ENCODE data around the gene ACSM3.

GRCh38 chr16:20743591-20743990, 20.2 kb upstream of the ACSM3 start:
- TF ChIP-seq CTCF (IDR thresholded peaks at IDR 0.05 in 2 of 3, conservative IDR thresholded peaks at IDR 0.05 in 1 of 3; ENCODE audit: control insufficient read depth in 2 of 3, extremely low read depth in 1 of 3, insufficient read depth in 1 of 3, low read depth in 3 of 3, low read length in 3 of 3): no peak
- no peak for TF ChIP-seq RAD21 (IDR thresholded peaks at IDR 0.05; ENCODE audit: insufficient read depth, low read depth, low read length)
- no peak for TF ChIP-seq YY1 (IDR thresholded peaks at IDR 0.05; ENCODE audit: low read depth, low read length)
- no peak for TF ChIP-seq SMC3 (IDR thresholded peaks at IDR 0.05; ENCODE audit: borderline replicate concordance, low read length)
- no peak for TF ChIP-seq SREBF2 (IDR thresholded peaks at IDR 0.05; ENCODE audit: low read length)
